Esophagus squamous epithelium (tissue), 5 donors: Measurements from ENCODE around the gene INHBC. TPM values are rescaled to one million over a fixed set of nuclear protein-coding genes. Genes with fewer than 3 reads are reported as not detected.

Experiments
- DNase-seq: peaks from one replicate; lab custom pipeline; 2025; lab: John Stamatoyannopoulos, UW
- H3K27ac ChIP-seq, 4 donors: fragments of 200-600 bp; sonication (generic); one replicate each; pipeline ENCODE4 v1.5.1; 2016 to 2019; ENCODE audit warnings: mild to moderate bottlenecking in 1 of 4
- H3K27me3 ChIP-seq, 4 donors: fragments of 200-600 bp; sonication (generic); 1 replicate in 3 of 4; 2 replicates in 1 of 4; pipeline versions ENCODE4 v1.5.1 to v1.6.0; 2017 to 2021; ENCODE audit warnings: antibody characterized with exemption in 1 of 4
- H3K36me3 ChIP-seq, 3 donors: fragments of 200-600 bp; sonication (generic); one replicate each; pipeline ENCODE4 v1.5.1; 2016 to 2019
- H3K4me1 ChIP-seq, 3 donors: fragments of 200-600 bp; sonication (generic); one replicate each; pipeline ENCODE4 v1.5.1; 2017 to 2019
- H3K4me3 ChIP-seq, 4 donors: fragments of 200-600 bp; sonication (generic); 1 replicate in 3 of 4; 2 replicates in 1 of 4; pipeline ENCODE4 v1.5.1; 2016 to 2019; ENCODE audit warnings: mild to moderate bottlenecking in 2 of 4, moderate library complexity in 1 of 4
- H3K9me3 ChIP-seq, 3 donors: fragments of 200-600 bp; sonication (generic); one replicate each; pipeline ENCODE4 v1.5.1; 2016 to 2019
- POLR2A ChIP-seq, 4 donors: fragments of 450-650 bp; IDR thresholded peaks; one replicate each; pipeline ENCODE4 v1.6.1; 2017; ENCODE audit warnings: antibody characterized with exemption in 4 of 4, mild to moderate bottlenecking in 4 of 4, moderate library complexity in 3 of 4
- WGBS, 2 donors: methylation state at CpG; one replicate each; pipeline ENCODE4 v1.1.5; 2018; 5-methylcytosine and 5-hydroxymethylcytosine counted together
- intact Hi-C: fragments of 100-400 bp; cut with DNase I; formaldehyde crosslinking; loops from one replicate; pipeline ENCODE4 v1.15.0; 2022
- total RNA-seq, 4 donors: library from RNA; depleted of rRNA; stranded (reverse); fragments of >200 nt; gene quantifications; one replicate each; pipeline ENCODE4 v1.1.0, GENCODE V29; 2016
- TF ChIP-seq, protein P1 (sequence below), 6 experiments: fragments of 450-650 bp in 4 of 6; fragments of 200-600 bp in 2 of 6; sonication (generic) in 2 of 6; IDR thresholded peaks; one replicate each; pipeline ENCODE4 v1.5.1; 2016 to 2019; ENCODE audit warnings: antibody characterized with exemption in 6 of 6, mild to moderate bottlenecking in 4 of 6, moderate library complexity in 4 of 6
- donor health status: DM: yes; HTN: yes; CAD: no.

INHBC gene
- total RNA-seq, 4 donors from 2014 or later = not detected

DNA sequence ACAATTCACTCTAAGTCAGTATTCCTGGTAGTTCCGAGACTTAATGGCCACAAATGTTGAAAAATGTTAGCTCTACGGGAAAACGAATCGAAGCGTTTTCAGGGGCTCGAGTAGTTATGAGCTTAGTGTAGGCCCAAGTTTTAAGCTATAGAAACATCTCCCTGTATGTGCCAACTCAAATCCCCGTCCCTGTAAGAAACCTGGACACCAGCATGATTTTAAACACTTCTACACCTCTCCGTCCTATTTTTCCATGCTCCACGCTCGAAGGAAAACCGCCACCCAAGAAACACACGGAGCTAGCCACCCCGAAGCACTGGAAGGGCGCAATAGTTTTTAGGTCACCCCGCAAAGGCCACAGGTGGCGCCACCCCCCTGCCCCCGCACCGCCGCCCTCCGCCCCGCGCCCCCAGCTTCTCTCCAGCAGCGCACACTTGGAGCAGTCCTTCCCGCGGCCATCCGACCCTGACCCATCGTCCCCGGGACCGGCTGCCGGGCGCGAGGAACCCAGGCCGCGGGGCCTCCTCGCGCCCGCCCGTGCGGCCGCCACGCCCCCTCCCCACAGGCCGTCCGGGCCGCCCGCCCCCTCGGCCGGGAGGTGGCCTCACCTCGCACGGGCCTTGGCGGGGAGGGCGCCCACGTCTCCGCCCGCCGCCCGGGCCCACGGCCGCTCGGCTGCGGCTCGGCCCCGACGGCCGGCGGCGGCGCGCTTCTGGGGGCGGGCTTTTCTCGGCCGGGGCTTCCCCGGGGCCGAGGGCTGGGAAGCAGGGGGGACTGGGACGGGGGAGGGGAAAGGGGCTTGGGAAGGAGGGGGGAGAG, 4.3 kb upstream of the INHBC start:
- Histone ChIP-seq H3K4me3 (peak overlapping the region; percentile 81 to 95 (median 84)), H3K9me3 (no peaks in the 10 kb centered on the region), H3K36me3 (peaks cover 0 to 7% (median 0%) of the 10 kb centered on the region in 3 donors), H3K4me1 (peaks cover 5 to 25% (median 11%) of the 10 kb centered on the region in 3 donors), H3K27ac (peak overlapping the region; percentile 96 to 99 (median 98)), H3K27me3 (no peaks in the 10 kb centered on the region)
- intact Hi-C loops = no loop called here
- TF ChIP-seq, protein P1, sequence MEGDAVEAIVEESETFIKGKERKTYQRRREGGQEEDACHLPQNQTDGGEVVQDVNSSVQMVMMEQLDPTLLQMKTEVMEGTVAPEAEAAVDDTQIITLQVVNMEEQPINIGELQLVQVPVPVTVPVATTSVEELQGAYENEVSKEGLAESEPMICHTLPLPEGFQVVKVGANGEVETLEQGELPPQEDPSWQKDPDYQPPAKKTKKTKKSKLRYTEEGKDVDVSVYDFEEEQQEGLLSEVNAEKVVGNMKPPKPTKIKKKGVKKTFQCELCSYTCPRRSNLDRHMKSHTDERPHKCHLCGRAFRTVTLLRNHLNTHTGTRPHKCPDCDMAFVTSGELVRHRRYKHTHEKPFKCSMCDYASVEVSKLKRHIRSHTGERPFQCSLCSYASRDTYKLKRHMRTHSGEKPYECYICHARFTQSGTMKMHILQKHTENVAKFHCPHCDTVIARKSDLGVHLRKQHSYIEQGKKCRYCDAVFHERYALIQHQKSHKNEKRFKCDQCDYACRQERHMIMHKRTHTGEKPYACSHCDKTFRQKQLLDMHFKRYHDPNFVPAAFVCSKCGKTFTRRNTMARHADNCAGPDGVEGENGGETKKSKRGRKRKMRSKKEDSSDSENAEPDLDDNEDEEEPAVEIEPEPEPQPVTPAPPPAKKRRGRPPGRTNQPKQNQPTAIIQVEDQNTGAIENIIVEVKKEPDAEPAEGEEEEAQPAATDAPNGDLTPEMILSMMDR (IDR thresholded peaks at IDR 0.05) = no peak
- TF ChIP-seq POLR2A (IDR thresholded peaks at IDR 0.05) = peak in 1 of 4 donors; percentile 3
- no peak for DNase-seq
- WGBS, 2 donors = 0 to 1% methylated on average over 16 to 23 of the region's 74 CpGs

DNA sequence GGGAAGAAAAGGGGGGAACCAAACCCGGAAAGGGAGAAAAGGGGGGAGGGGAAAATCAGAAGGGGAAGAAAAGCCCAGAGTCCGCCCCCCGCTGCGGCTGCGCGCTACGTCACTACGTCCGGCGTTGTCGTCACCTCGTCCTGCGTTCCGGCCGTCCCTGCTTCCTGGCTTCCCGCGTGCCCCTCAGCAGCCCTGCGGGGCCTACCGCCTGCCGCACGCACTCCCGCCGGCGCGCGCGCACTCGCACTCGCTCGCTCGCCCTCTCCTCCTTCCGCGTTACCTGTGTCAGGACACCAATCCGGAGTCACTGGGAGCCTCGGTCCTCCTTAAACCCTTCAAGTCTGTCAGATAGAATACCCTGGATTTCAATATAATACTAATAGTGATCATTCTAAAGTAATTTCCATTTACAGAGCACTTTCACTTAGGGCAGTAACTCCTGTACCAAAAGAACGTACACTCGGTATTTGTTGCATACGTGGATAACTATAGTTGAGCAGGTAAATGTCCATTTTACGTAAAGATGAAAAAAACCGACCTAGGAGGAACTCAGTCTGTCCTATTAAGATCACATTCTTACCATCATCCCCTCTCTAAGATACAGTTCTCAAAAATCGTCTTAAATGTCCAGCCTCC, 3.5 kb upstream of the INHBC start, which contains the start of gene R3HDM2:
Gene R3HDM2, minus strand, starts transcription at position 113 of the 636 bp plus-strand sequence. CDS start 120,615 bp downstream, outside the sequence.
- TF ChIP-seq, protein P1 (IDR thresholded peaks at IDR 0.05) = peak in 2 of 6 experiments; percentile 14 to 20
- TF ChIP-seq POLR2A (IDR thresholded peaks at IDR 0.05) = peak in 3 of 4 donors; percentile 41 to 90 (median 84)
- no peaks in the 10 kb centered on the region for H3K9me3 ChIP-seq
- 2% methylated on average over 15 to 39 of the region's 41 CpGs for WGBS, 2 donors

DNA sequence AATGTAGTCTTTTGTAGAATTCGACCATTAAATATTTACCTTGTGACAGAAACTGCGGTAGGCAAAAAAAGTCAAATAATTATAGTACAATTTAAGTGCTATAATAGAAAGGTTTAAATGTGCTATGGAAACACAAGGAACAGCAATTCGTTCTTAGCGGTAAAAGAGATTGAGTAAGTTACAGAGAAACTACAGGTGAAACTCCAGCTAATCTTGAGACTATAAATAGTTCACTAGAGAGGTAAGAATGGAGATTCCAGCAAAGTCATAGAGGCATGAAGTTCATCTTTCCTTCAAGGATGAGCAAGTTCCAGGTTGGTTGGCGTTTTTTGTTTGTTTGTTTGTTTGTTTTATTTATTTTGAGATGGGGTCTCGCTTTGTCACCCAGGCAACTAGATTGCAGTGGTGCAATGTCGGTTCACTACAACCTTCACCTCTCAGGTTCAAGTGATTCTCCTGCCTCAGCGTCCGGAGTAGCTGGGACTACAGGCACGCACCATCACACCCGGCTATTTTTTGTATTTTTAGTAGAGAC, 2.9 kb upstream of the INHBC start:
- no peak for DNase-seq
- intact Hi-C loops = no loop called here

More for the DNA sequence above, 3.5 kb upstream of the INHBC start, which contains the start of gene R3HDM2:
- intact Hi-C loops = no loop called here
- peak; percentile 69 for DNase-seq
- H3K4me1 ChIP-seq = peaks cover 5 to 25% (median 11%) of the 10 kb centered on the region in 3 donors
- H3K27ac ChIP-seq = peak within 1 kb of the TSS; percentile 96 to 99 (median 98)
- H3K4me3 ChIP-seq = peak within 1 kb of the TSS; percentile 81 to 95 (median 84)
- no peaks in the 10 kb centered on the region for H3K27me3 ChIP-seq
- H3K36me3 ChIP-seq = no peaks in the 10 kb centered on the region

DNA sequence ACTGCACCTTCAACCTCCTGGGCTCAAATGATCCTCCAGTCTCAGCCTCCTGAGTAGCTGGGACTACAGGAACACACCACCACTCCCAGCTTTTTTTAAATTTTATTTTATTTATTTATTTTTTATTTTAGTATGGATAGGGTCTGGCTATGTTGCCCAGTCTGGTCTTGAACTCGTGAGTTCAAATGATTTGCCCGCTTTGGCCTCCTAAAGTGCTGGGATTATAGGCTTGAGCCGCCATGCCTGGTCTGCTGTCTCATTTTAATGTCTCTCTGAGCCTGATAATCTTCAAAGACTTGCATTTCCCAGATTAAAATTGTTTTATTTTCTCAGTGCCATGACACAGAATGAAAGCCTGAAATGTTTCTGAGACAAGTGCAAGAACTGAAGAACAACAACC, 1.2 kb upstream of the INHBC start:
- TF ChIP-seq, protein P1 (IDR thresholded peaks at IDR 0.05) = no peak
- no peak for TF ChIP-seq POLR2A (IDR thresholded peaks at IDR 0.05)
- Histone ChIP-seq H3K27me3 (no peaks in the 10 kb centered on the region), H3K27ac (no peak overlapping the region), H3K4me1 (peaks cover 5 to 24% (median 11%) of the 10 kb centered on the region in 3 donors), H3K4me3 (no peak overlapping the region), H3K36me3 (no peaks in the 10 kb centered on the region), H3K9me3 (no peaks in the 10 kb centered on the region)
- WGBS, 2 donors = 76 to 83% methylated on average over 3 of the region's 3 CpGs
- no peak for DNase-seq
- intact Hi-C loops = no loop called here

More for the DNA sequence above, 2.9 kb upstream of the INHBC start:
- 74 to 79% methylated on average over 9 to 11 of the region's 11 CpGs for WGBS, 2 donors
- Histone ChIP-seq H3K9me3 (no peaks in the 10 kb centered on the region), H3K27ac (peak overlapping the region; percentile 96 to 99 (median 98)), H3K36me3 (no peaks in the 10 kb centered on the region), H3K4me1 (peaks cover 5 to 25% (median 11%) of the 10 kb centered on the region in 3 donors), H3K4me3 (peak overlapping the region in 3 of 4 donors; percentile 81 to 95 (median 84)), H3K27me3 (no peaks in the 10 kb centered on the region)
- TF ChIP-seq POLR2A (IDR thresholded peaks at IDR 0.05) = no peak
- TF ChIP-seq, protein P1 (IDR thresholded peaks at IDR 0.05) = no peak
